ENCODE results near the gene UBE2E2.

DNA sequence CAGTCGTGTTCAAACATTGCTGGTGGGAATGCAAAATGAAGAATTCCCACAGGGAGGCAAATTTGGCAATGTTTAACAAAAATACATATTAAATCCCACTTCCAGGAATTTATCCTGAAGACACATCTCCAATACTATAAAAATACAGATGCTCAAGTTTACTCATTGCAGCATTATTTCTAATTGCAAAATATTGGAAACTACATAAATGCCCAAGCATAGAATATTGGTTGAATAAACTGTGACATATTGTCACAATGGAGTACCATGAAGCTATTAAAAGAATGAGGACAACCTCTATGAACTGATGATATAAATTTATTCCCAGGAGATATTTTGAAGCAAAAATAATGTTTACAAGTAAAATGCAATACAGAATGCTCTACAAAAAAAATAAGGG is 49.7 kb upstream of the UBE2E2 start:
- TF ChIP-seq, protein P1, sequence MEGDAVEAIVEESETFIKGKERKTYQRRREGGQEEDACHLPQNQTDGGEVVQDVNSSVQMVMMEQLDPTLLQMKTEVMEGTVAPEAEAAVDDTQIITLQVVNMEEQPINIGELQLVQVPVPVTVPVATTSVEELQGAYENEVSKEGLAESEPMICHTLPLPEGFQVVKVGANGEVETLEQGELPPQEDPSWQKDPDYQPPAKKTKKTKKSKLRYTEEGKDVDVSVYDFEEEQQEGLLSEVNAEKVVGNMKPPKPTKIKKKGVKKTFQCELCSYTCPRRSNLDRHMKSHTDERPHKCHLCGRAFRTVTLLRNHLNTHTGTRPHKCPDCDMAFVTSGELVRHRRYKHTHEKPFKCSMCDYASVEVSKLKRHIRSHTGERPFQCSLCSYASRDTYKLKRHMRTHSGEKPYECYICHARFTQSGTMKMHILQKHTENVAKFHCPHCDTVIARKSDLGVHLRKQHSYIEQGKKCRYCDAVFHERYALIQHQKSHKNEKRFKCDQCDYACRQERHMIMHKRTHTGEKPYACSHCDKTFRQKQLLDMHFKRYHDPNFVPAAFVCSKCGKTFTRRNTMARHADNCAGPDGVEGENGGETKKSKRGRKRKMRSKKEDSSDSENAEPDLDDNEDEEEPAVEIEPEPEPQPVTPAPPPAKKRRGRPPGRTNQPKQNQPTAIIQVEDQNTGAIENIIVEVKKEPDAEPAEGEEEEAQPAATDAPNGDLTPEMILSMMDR (optimal IDR thresholded peaks at IDR 0.05 in 1 of 3, IDR thresholded peaks at IDR 0.05 in 1 of 3, conservative IDR thresholded peaks at IDR 0.05 in 1 of 3; ENCODE audit: extremely low read depth in 1 of 3, insufficient read depth in 2 of 3, low read length in 3 of 3): no peak
- no peak for TF ChIP-seq EZH2 (IDR thresholded peaks at IDR 0.05; ENCODE audit: low read length)

Measured in keratinocyte (primary cell).